ENCODE data around the gene BTBD2. TPM values are rescaled to one million over a fixed set of nuclear protein-coding genes. Genes with fewer than 3 reads are reported as not detected.
A peak's percentile ranks its signal among the peaks of the same experiment; 100 is the strongest.

The BTBD2 gene
- total and polyA plus RNA-seq, 2 experiments from 2014 or later: 126 to 155 TPM

GRCh38 chr19:2057484-2058469 is 42.3 kb upstream of the BTBD2 start:
- H3K36me3 ChIP-seq: no peaks in the 10 kb centered on the region
- no peaks in the 10 kb centered on the region for H3K9me3 ChIP-seq (ENCODE audit: low read depth)
- peak overlapping the region; percentile 99 for H3K27ac ChIP-seq
- H3K27me3 ChIP-seq: no peaks in the 10 kb centered on the region
- H3K4me3 ChIP-seq: no peak overlapping the region
- DNase-seq (ENCODE audit: low read depth in 1 of 2, low spot score in 1 of 2): no peak
- H3K4me1 ChIP-seq (ENCODE audit: low read depth): peaks cover 25% of the 10 kb centered on the region
- TF ChIP-seq CTCF (IDR thresholded peaks at IDR 0.05; ENCODE audit: low read depth, low read length): no peak

GRCh38 chr19:2056837-2057192 is 41.3 kb upstream of the BTBD2 start:
- H3K4me3 ChIP-seq: no peak overlapping the region
- H3K27ac ChIP-seq: no peak overlapping the region
- H3K36me3 ChIP-seq: no peaks in the 10 kb centered on the region
- no peaks in the 10 kb centered on the region for H3K27me3 ChIP-seq
- no peak for DNase-seq (ENCODE audit: low read depth in 1 of 2, low spot score in 1 of 2)
- no peaks in the 10 kb centered on the region for H3K9me3 ChIP-seq (ENCODE audit: low read depth)
- TF ChIP-seq CTCF (IDR thresholded peaks at IDR 0.05; ENCODE audit: low read depth, low read length): no peak
- peaks cover 25% of the 10 kb centered on the region for H3K4me1 ChIP-seq (ENCODE audit: low read depth)

GRCh38 chr19:2055931-2056836 is 40.7 kb upstream of the BTBD2 start:
- DNase-seq (ENCODE audit: low read depth in 1 of 2, low spot score in 1 of 2): peak in 1 of 2 donors; percentile 84
- peaks cover 25% of the 10 kb centered on the region for H3K4me1 ChIP-seq (ENCODE audit: low read depth)
- TF ChIP-seq CTCF (IDR thresholded peaks at IDR 0.05; ENCODE audit: low read depth, low read length): no peak
- H3K27me3 ChIP-seq: no peaks in the 10 kb centered on the region
- no peaks in the 10 kb centered on the region for H3K36me3 ChIP-seq
- no peak overlapping the region for H3K27ac ChIP-seq
- H3K4me3 ChIP-seq: no peak overlapping the region
- H3K9me3 ChIP-seq (ENCODE audit: low read depth): no peaks in the 10 kb centered on the region

- Histone ChIP-seq H3K27me3 (no peaks in the 10 kb centered on the region), H3K4me1 (ENCODE audit: low read depth) (peaks cover 16% of the 10 kb centered on the region), H3K36me3 (no peaks in the 10 kb centered on the region), H3K4me3 (no peak overlapping the region), H3K9me3 (ENCODE audit: low read depth) (no peaks in the 10 kb centered on the region), H3K27ac (no peak overlapping the region)
- no peak for DNase-seq (ENCODE audit: low read depth in 1 of 2, low spot score in 1 of 2)
- no peak for TF ChIP-seq CTCF (IDR thresholded peaks at IDR 0.05; ENCODE audit: low read depth, low read length)
These were observed 39.2 kb upstream of the BTBD2 start for GRCh38 chr19:2054763-2055162.

GRCh38 chr19:2053601-2054389 is 38.3 kb upstream of the BTBD2 start:
- H3K36me3 ChIP-seq: no peaks in the 10 kb centered on the region
- H3K9me3 ChIP-seq (ENCODE audit: low read depth): no peaks in the 10 kb centered on the region
- no peaks in the 10 kb centered on the region for H3K27me3 ChIP-seq
- no peak overlapping the region for H3K4me3 ChIP-seq
- no peak for TF ChIP-seq CTCF (IDR thresholded peaks at IDR 0.05; ENCODE audit: low read depth, low read length)
- peaks cover 16% of the 10 kb centered on the region for H3K4me1 ChIP-seq (ENCODE audit: low read depth)
- H3K27ac ChIP-seq: no peak overlapping the region
- DNase-seq (ENCODE audit: low read depth in 1 of 2, low spot score in 1 of 2): peak in 1 of 2 donors; percentile 97
